ENCODE data around the gene PEX10. TPM values are rescaled to one million over a fixed set of nuclear protein-coding genes. Genes with fewer than 3 reads are reported as not detected.

The PEX10 gene
- total and polyA plus RNA-seq, 2 experiments from 2014 or later = 24.7 to 25.5 TPM

DNA sequence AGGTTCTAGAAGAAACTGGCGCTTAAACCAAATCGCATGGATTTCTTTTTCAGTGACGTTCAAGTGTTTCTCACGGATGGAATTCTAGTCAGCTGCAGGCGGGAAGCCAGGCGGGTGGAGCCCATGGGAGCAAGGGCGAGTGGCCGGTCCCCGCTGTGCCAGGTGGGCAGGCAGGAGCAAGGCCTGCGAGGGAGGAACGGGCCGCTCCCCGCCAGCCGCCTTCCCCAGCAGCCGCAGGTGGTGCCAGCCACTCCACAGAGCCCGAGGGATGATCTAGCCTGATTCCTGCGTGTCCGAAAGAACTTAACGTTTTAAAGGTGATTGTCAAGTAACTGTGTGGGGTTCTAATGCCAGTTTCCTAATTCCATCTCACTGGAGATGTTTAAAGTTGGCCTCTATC, 9.1 kb downstream of the PEX10 start:
- no peak overlapping the region for H3K4me3 ChIP-seq
- H2AFZ ChIP-seq = no peak overlapping the region
- no peaks in the 10 kb centered on the region for H3K9me3 ChIP-seq (ENCODE audit: low read depth)
- H3K9me2 ChIP-seq (replicated peaks; ENCODE audit: insufficient read depth) = no peaks in the 10 kb centered on the region
- H3K36me3 ChIP-seq (replicated peaks; ENCODE audit: insufficient read depth, low read depth) = no peaks in the 10 kb centered on the region
- no peak overlapping the region for H3K4me2 ChIP-seq
- no peaks in the 10 kb centered on the region for H3K4me1 ChIP-seq (ENCODE audit: insufficient read depth)
- no peaks in the 10 kb centered on the region for H3K27me3 ChIP-seq
- DNase-seq (ENCODE audit: low spot score) = no peak
- H3K27ac ChIP-seq = no peak overlapping the region
- H4K20me1 ChIP-seq (ENCODE audit: insufficient read depth, poor library complexity, severe bottlenecking) = peaks cover 7% of the 10 kb centered on the region
- peaks cover 17% of the 10 kb centered on the region for H3K79me2 ChIP-seq
- TF ChIP-seq CTCF (IDR thresholded peaks at IDR 0.05; ENCODE audit: poor library complexity) (no peak), EZH2 (IDR thresholded peaks at IDR 0.05; ENCODE audit: borderline replicate concordance) (no peak), EZH2phosphoT487 (IDR thresholded peaks at IDR 0.05; ENCODE audit: low read depth, severe bottlenecking, unreplicated experiment) (no peak)
- WGBS (ENCODE audit: low lambda C conversion rate, missing lambda C conversion rate) = 97% methylated on average over 19 of the region's 19 CpGs

- no peaks in the 10 kb centered on the region for H3K27me3 ChIP-seq
- H3K4me2 ChIP-seq = no peak overlapping the region
- H2AFZ ChIP-seq = no peak overlapping the region
- H3K36me3 ChIP-seq (replicated peaks; ENCODE audit: insufficient read depth, low read depth) = no peaks in the 10 kb centered on the region
- no peak for DNase-seq (ENCODE audit: low spot score)
- no peak overlapping the region for H3K27ac ChIP-seq
- peaks cover 26% of the 10 kb centered on the region for H3K79me2 ChIP-seq
- no peak overlapping the region for H3K4me3 ChIP-seq
- WGBS (ENCODE audit: low lambda C conversion rate, missing lambda C conversion rate) = 96% methylated on average over 17 of the region's 23 CpGs
- peaks cover 7% of the 10 kb centered on the region for H4K20me1 ChIP-seq (ENCODE audit: insufficient read depth, poor library complexity, severe bottlenecking)
- no peaks in the 10 kb centered on the region for H3K4me1 ChIP-seq (ENCODE audit: insufficient read depth)
- H3K9me3 ChIP-seq (ENCODE audit: low read depth) = no peaks in the 10 kb centered on the region
- TF ChIP-seq EZH2 (IDR thresholded peaks at IDR 0.05; ENCODE audit: borderline replicate concordance) = no peak
- no peaks in the 10 kb centered on the region for H3K9me2 ChIP-seq (replicated peaks; ENCODE audit: insufficient read depth)
Measured at GRCh38 chr1:2402420-2402819, 9.9 kb downstream of the PEX10 start.

DNA sequence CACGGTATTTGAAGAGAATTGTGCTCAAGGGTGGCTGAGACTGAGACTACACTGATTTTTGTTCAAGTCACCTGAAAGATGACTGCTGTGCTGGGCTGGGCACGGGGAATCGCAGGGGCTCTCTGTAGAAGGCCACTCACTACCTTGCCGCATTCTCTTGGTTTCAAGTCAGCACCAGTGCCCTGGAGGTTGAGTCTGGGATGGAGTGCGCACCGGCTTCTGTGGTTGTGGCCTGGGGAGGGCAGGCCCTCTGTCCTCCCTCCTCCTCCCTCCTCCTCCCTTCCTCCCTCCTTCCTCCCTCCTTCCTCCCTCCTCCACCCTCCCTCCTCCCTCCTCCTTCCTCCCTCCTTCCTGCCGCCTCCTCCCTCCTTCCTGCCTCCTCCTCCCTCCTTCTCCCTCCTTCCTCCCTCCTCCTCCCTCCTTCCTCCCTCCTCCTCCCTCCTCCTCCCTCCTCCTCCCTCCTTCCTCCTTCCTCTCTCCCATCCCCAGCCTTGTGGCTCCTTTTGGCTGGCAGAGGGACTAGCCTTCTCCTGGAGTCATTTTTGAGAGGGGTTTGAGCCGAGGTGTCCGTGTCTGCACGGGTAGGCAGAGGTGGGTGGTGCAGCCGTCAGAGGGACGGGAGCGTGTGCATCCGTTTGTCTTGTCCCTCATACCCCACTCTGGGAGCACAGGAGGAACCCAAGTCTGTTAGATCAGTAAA, 11.3 kb downstream of the PEX10 start:
- TF ChIP-seq EZH2 (IDR thresholded peaks at IDR 0.05; ENCODE audit: borderline replicate concordance) (no peak), EZH2phosphoT487 (IDR thresholded peaks at IDR 0.05; ENCODE audit: low read depth, severe bottlenecking, unreplicated experiment) (no peak), CTCF (IDR thresholded peaks at IDR 0.05; ENCODE audit: poor library complexity) (no peak)
- no peaks in the 10 kb centered on the region for H3K4me1 ChIP-seq (ENCODE audit: insufficient read depth)
- H3K4me3 ChIP-seq = no peak overlapping the region
- H2AFZ ChIP-seq = no peak overlapping the region
- peaks cover 39% of the 10 kb centered on the region for H3K79me2 ChIP-seq
- no peaks in the 10 kb centered on the region for H3K9me3 ChIP-seq (ENCODE audit: low read depth)
- no peaks in the 10 kb centered on the region for H3K36me3 ChIP-seq (replicated peaks; ENCODE audit: insufficient read depth, low read depth)
- no peak overlapping the region for H3K4me2 ChIP-seq
- no peaks in the 10 kb centered on the region for H3K27me3 ChIP-seq
- no peak for DNase-seq (ENCODE audit: low spot score)
- peaks cover 11% of the 10 kb centered on the region for H4K20me1 ChIP-seq (ENCODE audit: insufficient read depth, poor library complexity, severe bottlenecking)
- 95% methylated on average over 13 of the region's 14 CpGs for WGBS (ENCODE audit: low lambda C conversion rate, missing lambda C conversion rate)
- no peaks in the 10 kb centered on the region for H3K9me2 ChIP-seq (replicated peaks; ENCODE audit: insufficient read depth)
- H3K27ac ChIP-seq = no peak overlapping the region

- 89% methylated on average over 10 of the region's 10 CpGs for WGBS (ENCODE audit: low lambda C conversion rate, missing lambda C conversion rate)
Measured at GRCh38 chr1:2400576-2400909, 11.8 kb downstream of the PEX10 start.

More at GRCh38 chr1:2400576-2400909, 11.8 kb downstream of the PEX10 start:
- Histone ChIP-seq H3K27ac (no peak overlapping the region), H4K20me1 (ENCODE audit: insufficient read depth, poor library complexity, severe bottlenecking) (peaks cover 11% of the 10 kb centered on the region), H3K4me2 (no peak overlapping the region), H3K27me3 (no peaks in the 10 kb centered on the region), H3K9me2 (replicated peaks; ENCODE audit: insufficient read depth) (no peaks in the 10 kb centered on the region), H3K79me2 (peaks cover 45% of the 10 kb centered on the region), H3K4me1 (ENCODE audit: insufficient read depth) (no peaks in the 10 kb centered on the region), H2AFZ (no peak overlapping the region), H3K4me3 (no peak overlapping the region), H3K9me3 (ENCODE audit: low read depth) (no peaks in the 10 kb centered on the region), H3K36me3 (replicated peaks; ENCODE audit: insufficient read depth, low read depth) (no peaks in the 10 kb centered on the region)
- TF ChIP-seq EZH2 (IDR thresholded peaks at IDR 0.05; ENCODE audit: borderline replicate concordance) = no peak
- no peak for TF ChIP-seq CTCF (IDR thresholded peaks at IDR 0.05; ENCODE audit: poor library complexity)
- TF ChIP-seq EZH2phosphoT487 (IDR thresholded peaks at IDR 0.05; ENCODE audit: low read depth, severe bottlenecking, unreplicated experiment) = no peak
- DNase-seq (ENCODE audit: low spot score) = no peak

All from hepatocyte (in vitro differentiated cells).